Osteoblast (primary cell): Measurements from ENCODE around the gene TRA2A. TPM values are rescaled to one million over a fixed set of nuclear protein-coding genes. Genes with fewer than 3 reads are reported as not detected.
"Not testable (repeated sequence)": the region's sequence is repeated elsewhere in the genome, so short reads cannot be mapped to it uniquely, and the experiment has no call there.

Experiments used
- DNase-seq: peaks from one replicate; pipeline ENCODE4 v3.0.0; 2011; ENCODE audit warnings: low spot score, mixed read lengths; ENCODE audit not compliant: insufficient read length; ENCODE audit errors: missing footprints
- H2AFZ ChIP-seq: 2 replicates; pipeline ENCODE4 v1.6.0; 2011; ENCODE audit warnings: mild to moderate bottlenecking, low read length
- H3K27ac ChIP-seq: 2 replicates; pipeline ENCODE4 v1.5.1; 2011; ENCODE audit warnings: mild to moderate bottlenecking, low read depth, low read length, moderate library complexity
- H3K27me3 ChIP-seq: 2 replicates; pipeline ENCODE4 v1.6.0; 2012; ENCODE audit warnings: mild to moderate bottlenecking, control low read depth, inconsistent platforms, low read length, moderate library complexity; ENCODE audit not compliant: insufficient read depth
- H3K36me3 ChIP-seq: 2 replicates; pipeline ENCODE4 v1.5.1; 2011; ENCODE audit warnings: mild to moderate bottlenecking, low read length, control low read depth, moderate library complexity; ENCODE audit not compliant: insufficient read depth
- H3K4me1 ChIP-seq: 2 replicates; pipeline ENCODE4 v1.5.1; 2011; ENCODE audit warnings: mild to moderate bottlenecking, low read length, control low read depth, moderate library complexity; ENCODE audit not compliant: insufficient read depth
- H3K4me2 ChIP-seq: 2 replicates; pipeline ENCODE4 v1.6.0; 2011; ENCODE audit warnings: mild to moderate bottlenecking, low read length; ENCODE audit not compliant: insufficient read depth
- H3K4me3 ChIP-seq: fragments of 200-600 bp; sonication (generic); 3 replicates; pipeline ENCODE4 v1.5.1; 2012; ENCODE audit warnings: mild to moderate bottlenecking, low read length, inconsistent platforms; ENCODE audit not compliant: insufficient read depth
- H3K79me2 ChIP-seq: 2 replicates; pipeline ENCODE4 v1.6.0; 2012; ENCODE audit warnings: mild to moderate bottlenecking, low read length, control low read depth, inconsistent platforms; ENCODE audit not compliant: insufficient read depth
- H3K9me3 ChIP-seq: 2 replicates; pipeline ENCODE4 v1.5.1; 2011; ENCODE audit warnings: low read depth, low read length, control low read depth
- H4K20me1 ChIP-seq: 2 replicates; pipeline ENCODE4 v1.6.0; 2012; ENCODE audit warnings: mild to moderate bottlenecking, low read length, control low read depth; ENCODE audit not compliant: insufficient read depth
- CTCF ChIP-seq: IDR thresholded peaks from 2 replicates; pipeline ENCODE4 v1.5.1; 2011; ENCODE audit warnings: mild to moderate bottlenecking, low read depth, low read length, moderate library complexity; ENCODE audit errors: extremely low read depth
- total RNA-seq: library from RNA; depleted of rRNA; stranded (reverse); fragments of >200 nt; gene quantifications from 2 replicates; pipeline ENCODE4 v1.2.3, GENCODE V29; 2012

Gene TRA2A
- total RNA-seq, 1 donor: 25.7 TPM

DNA sequence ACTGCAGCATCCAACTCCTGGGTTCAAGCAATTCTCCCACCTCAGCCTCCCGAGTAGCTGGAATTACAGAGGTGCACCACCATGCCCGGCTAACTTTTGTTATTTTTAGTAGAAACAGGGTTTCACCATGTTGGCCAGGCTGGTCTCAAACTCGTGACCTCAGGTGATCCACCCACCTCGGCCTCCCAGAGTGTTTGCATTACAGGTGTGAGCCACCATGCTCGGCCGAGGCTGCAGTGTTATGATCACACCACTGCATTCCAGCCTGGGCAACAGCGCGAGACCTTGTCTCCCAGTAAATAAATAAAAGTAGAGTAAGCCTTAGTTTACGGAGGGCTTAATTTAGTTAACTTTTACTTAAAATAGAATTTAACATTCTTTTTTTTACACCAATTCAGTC lies 37.8 kb downstream of the TRA2A start:
- Histone ChIP-seq H4K20me1 (no peaks in the 10 kb centered on the region), H2AFZ (no peak overlapping the region), H3K79me2 (no peaks in the 10 kb centered on the region), H3K27me3 (no peaks in the 10 kb centered on the region), H3K4me1 (no peaks in the 10 kb centered on the region), H3K27ac (no peak overlapping the region), H3K9me3 (no peaks in the 10 kb centered on the region), H3K4me3 (no peak overlapping the region), H3K4me2 (no peak overlapping the region), H3K36me3 (peaks cover 6% of the 10 kb centered on the region)
- no peak for DNase-seq
- TF ChIP-seq CTCF: no peak

DNA sequence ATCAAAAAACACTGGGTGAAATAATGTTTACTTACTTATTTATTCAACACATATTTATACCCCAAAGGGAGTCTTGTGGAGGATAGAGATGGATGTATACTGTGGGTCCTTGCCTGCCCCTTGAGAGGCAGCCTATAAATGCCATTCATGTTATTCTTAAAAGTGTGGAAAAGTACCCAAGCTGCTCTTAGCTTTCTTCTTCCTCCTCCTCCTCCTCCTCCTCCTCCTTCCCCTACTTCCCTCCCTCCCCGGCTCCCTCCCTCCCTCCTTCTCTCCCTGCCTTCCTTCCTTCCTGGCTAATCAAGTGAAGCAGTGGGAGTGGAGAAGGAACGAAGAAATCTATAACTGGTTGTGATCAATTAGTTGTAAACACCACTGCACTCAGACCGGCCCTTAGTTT lies 40.3 kb downstream of the TRA2A start:
- no peak for DNase-seq
- Histone ChIP-seq H3K79me2 (no peaks in the 10 kb centered on the region), H3K4me1 (no peaks in the 10 kb centered on the region), H4K20me1 (no peaks in the 10 kb centered on the region), H3K27me3 (no peaks in the 10 kb centered on the region), H3K4me3 (no peak overlapping the region), H3K9me3 (no peaks in the 10 kb centered on the region), H2AFZ (no peak overlapping the region), H3K4me2 (peak overlapping the region; percentile 72), H3K36me3 (no peaks in the 10 kb centered on the region), H3K27ac (no peak overlapping the region)
- TF ChIP-seq CTCF: no peak

DNA sequence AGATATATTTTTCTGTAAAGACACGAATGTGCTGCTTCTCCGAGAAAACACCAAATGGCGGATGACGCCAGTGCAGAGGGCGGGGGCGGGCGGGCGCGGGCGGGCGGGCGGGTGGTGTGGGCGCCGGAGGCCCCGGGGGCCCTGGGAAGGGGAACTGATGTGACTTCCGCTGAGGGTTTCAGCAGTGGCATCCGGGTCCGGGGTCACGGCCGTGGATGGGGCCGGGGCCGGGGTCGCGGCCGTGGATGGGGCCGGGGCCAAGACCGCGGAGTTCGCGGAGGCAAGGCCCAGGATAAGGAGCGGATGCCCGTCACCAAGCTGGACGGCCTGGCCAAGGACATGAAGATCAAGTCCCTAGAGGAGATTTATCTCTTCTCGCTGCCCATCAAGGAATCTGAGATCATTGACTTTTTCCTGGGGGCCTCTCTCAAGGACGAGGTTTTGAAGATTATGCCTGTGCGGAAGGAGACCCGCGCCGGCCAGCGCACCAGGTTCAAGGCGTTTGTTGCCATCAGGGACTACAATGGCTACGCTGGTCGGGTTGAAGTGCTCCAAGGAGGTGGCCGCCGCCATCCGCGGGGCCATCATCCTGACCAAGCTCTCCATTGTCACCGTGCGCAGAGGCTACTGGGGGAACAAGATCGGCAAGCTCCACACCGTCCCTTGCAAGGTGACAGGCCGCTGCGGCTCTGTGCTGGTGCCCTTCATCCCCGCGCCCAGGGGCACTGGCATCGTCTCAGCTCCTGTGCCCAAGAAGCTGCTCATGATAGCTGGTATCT lies 41.2 kb downstream of the TRA2A start:
- no peaks in the 10 kb centered on the region for H3K27me3 ChIP-seq

GRCh38 chr7:23488714-23489113 lies 43.1 kb downstream of the TRA2A start:
- not testable (repeated sequence) for H3K4me3 ChIP-seq, H3K4me2 ChIP-seq, DNase-seq, H3K4me1 ChIP-seq, H3K79me2 ChIP-seq, H3K36me3 ChIP-seq, H2AFZ ChIP-seq, H4K20me1 ChIP-seq, H3K9me3 ChIP-seq, H3K27ac ChIP-seq, H3K27me3 ChIP-seq

More for the DNA sequence above, 41.2 kb downstream of the TRA2A start:
- Histone ChIP-seq H3K4me2 (peak overlapping the region; percentile 72), H3K79me2 (no peaks in the 10 kb centered on the region), H3K27ac (peak overlapping the region; percentile 63), H4K20me1 (no peaks in the 10 kb centered on the region), H3K4me3 (peak overlapping the region; percentile 72), H3K4me1 (no peaks in the 10 kb centered on the region), H3K36me3 (no peaks in the 10 kb centered on the region), H2AFZ (peak overlapping the region; percentile 83), H3K9me3 (no peaks in the 10 kb centered on the region)
- DNase-seq: no peak
- TF ChIP-seq CTCF: no peak
